Activated CD4-positive, alpha-beta T cell treated with anti-CD3 and anti-CD28 coated beads, Interleukin-2, amount 10 ng/mL, durations not matched to agents 7 days and 5 days (primary cell): ENCODE data around the gene CAPN2. TPM values are rescaled to one million over a fixed set of nuclear protein-coding genes. Genes with fewer than 3 reads are reported as not detected.
"Not testable (repeated sequence)": the region's sequence is repeated elsewhere in the genome, so short reads cannot be mapped to it uniquely, and the experiment has no call there.

Source experiments
- CTCF ChIA-PET: fragments of 350-600 bp; sonication (Branson Sonifier 250); formaldehyde crosslinking; loops from one replicate; lab custom pipeline; 2021; ENCODE audit warnings: antibody characterized with exemption; lab: Charles Lee
- POLR2A ChIA-PET: fragments of 350-600 bp; sonication (Branson Sonifier 250); formaldehyde crosslinking; loops from one replicate; lab custom pipeline; 2021; ENCODE audit warnings: antibody characterized with exemption; lab: Charles Lee
- DNase-seq: peaks from one replicate; pipeline ENCODE4 v3.0.0-alpha.2; 2020
- H3K27ac Mint-ChIP-seq: one replicate; pipeline ENCODE4 v1.8.0; 2021; ENCODE audit warnings: mild to moderate bottlenecking, moderate library complexity, mixed read lengths
- H3K27me3 Mint-ChIP-seq: one replicate; pipeline ENCODE4 v1.8.0; 2021; ENCODE audit warnings: mixed read lengths
- H3K36me3 Mint-ChIP-seq: one replicate; pipeline ENCODE4 v1.8.0; 2021; ENCODE audit warnings: low read depth, mixed read lengths
- H3K4me1 Mint-ChIP-seq: one replicate; pipeline ENCODE4 v1.8.0; 2021; ENCODE audit warnings: mixed read lengths
- H3K4me3 Mint-ChIP-seq: one replicate; pipeline ENCODE4 v1.8.0; 2021; ENCODE audit warnings: mild to moderate bottlenecking, moderate library complexity, mixed read lengths
- H3K9me3 Mint-ChIP-seq: one replicate; pipeline ENCODE4 v1.8.0; 2021; ENCODE audit warnings: mixed read lengths
- total RNA-seq, 2 experiments: library from RNA; stranded (reverse); gene quantifications; one replicate each; pipeline ENCODE4 v1.2.3, GENCODE V29; 2021

The CAPN2 gene
- total RNA-seq, 2 experiments from 2014 or later = 206 to 207 TPM

- no peaks in the 10 kb centered on the region for H3K27me3 Mint-ChIP-seq
- H3K27ac Mint-ChIP-seq = peak overlapping the region; percentile 88
- POLR2A ChIA-PET = no interaction called here
- H3K36me3 Mint-ChIP-seq = peaks cover 88% of the 10 kb centered on the region
- no peak overlapping the region for H3K4me3 Mint-ChIP-seq
- DNase-seq = no peak
- no peaks in the 10 kb centered on the region for H3K9me3 Mint-ChIP-seq
- CTCF ChIA-PET = interaction anchor here (0.6 to 3.0 kb wide), 6 partner anchors 9 to 105 kb away, joined by 3 to 13 read pairs (median 8); partner anchors contain the start of gene CAPN2
- peaks cover 81% of the 10 kb centered on the region for H3K4me1 Mint-ChIP-seq
These were observed 13.2 kb downstream of the CAPN2 start for GRCh38 chr1:223725578-223725977.

DNA sequence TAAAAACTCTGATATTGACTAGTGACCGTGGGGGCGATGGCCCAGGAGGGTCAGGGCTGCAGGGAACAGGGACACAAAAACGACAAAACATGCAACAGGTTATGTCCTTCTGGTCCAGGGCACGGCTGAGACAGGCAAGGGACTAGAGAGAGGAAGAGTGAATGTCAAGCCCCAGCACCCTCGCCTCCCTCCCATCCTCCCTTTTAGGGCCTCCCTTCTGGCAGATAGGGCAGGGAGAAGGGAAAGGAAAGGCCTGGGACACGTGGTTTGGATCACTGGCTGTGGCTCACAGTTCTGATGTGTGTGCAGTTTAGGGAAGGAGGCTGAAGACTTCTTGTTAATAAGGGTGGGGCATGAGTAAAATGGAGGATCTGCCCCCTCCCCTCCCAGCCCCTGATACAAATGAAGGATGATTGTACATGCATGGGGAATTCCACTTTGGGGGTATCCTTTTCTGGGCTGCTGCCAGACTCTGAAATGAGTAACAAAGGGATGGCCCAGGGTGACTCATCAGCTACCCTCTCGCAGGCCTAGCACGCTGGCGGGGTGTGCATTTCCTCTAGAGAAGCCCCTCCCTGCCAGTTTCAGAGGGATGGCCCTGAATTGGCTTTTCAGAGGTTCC is 14.2 kb downstream of the CAPN2 start:
- peaks cover 86% of the 10 kb centered on the region for H3K36me3 Mint-ChIP-seq
- POLR2A ChIA-PET = no interaction called here

GRCh38 chr1:223727541-223727940 is 15.2 kb downstream of the CAPN2 start:
- H3K4me3 Mint-ChIP-seq = peak overlapping the region; percentile 72

More for the DNA sequence above, 14.2 kb downstream of the CAPN2 start:
- Mint-ChIP-seq H3K9me3 (no peaks in the 10 kb centered on the region), H3K27me3 (no peaks in the 10 kb centered on the region), H3K4me1 (peaks cover 79% of the 10 kb centered on the region), H3K4me3 (peak overlapping the region; percentile 72), H3K27ac (peak overlapping the region; percentile 88)
- peak; percentile 88 for DNase-seq
- CTCF ChIA-PET = interaction anchor here (2.2 to 3.0 kb wide), 4 partner anchors 9 to 23 kb away, joined by 9 to 13 read pairs (median 10); partner anchors contain the start of gene CAPN2

GRCh38 chr1:223729906-223730305 is 17.6 kb downstream of the CAPN2 start:
- H3K9me3 Mint-ChIP-seq = no peaks in the 10 kb centered on the region
- POLR2A ChIA-PET = no interaction called here
- H3K4me1 Mint-ChIP-seq = peaks cover 76% of the 10 kb centered on the region
- no peak overlapping the region for H3K27ac Mint-ChIP-seq
- no peaks in the 10 kb centered on the region for H3K27me3 Mint-ChIP-seq
- DNase-seq = no peak
- H3K36me3 Mint-ChIP-seq = peaks cover 75% of the 10 kb centered on the region
- CTCF ChIA-PET = interaction anchor here (0.5 to 2.4 kb wide), 4 partner anchors 19 to 127 kb away, joined by 3 to 9 read pairs (median 4); no protein-coding TSS in a partner anchor
- no peak overlapping the region for H3K4me3 Mint-ChIP-seq

More at GRCh38 chr1:223727541-223727940, 15.2 kb downstream of the CAPN2 start:
- CTCF ChIA-PET = interaction anchor here (0.6 to 3.0 kb wide), 6 partner anchors 10 to 34 kb away, joined by 3 to 13 read pairs (median 9); partner anchors contain the start of gene CAPN2
- no peak for DNase-seq
- no peaks in the 10 kb centered on the region for H3K9me3 Mint-ChIP-seq
- H3K36me3 Mint-ChIP-seq = peaks cover 88% of the 10 kb centered on the region
- POLR2A ChIA-PET = no interaction called here
- peak overlapping the region; percentile 88 for H3K27ac Mint-ChIP-seq
- peaks cover 78% of the 10 kb centered on the region for H3K4me1 Mint-ChIP-seq
- H3K27me3 Mint-ChIP-seq = no peaks in the 10 kb centered on the region

DNA sequence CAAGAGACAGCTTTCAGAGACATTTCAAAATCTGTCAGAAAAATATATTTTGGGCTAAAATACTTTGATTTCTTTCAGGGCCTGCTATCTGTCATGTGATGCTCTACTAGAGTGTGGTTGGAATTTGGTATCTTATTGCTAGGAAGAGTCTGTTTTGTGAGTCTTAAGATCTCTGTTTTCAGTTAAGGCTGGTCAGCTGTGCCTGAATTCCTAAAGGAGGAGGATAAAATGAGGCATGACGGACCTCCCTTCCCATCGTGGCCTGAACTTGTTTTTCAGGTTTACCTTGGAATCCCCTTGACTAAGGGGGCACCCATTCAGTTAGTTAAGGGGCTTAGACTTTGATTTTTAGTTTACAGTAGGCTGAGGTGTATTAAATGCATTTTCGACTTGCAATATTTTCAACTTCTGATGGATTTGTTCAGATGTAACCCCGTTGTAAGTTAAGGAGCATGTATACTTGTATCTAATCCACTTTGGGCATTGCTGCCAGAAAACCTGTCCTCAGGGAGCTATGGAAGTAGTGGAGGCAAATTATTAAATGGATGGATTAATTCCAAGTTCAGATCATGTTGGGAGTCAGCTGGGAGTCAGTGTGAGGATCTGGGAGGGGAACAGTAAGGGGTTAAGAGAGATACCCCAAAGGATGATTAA is 18.3 kb downstream of the CAPN2 start:
- POLR2A ChIA-PET = no interaction called here
- no peak for DNase-seq
- CTCF ChIA-PET = interaction anchor here (0.5 to 2.4 kb wide), 4 partner anchors 19 to 126 kb away, joined by 3 to 9 read pairs (median 4); no protein-coding TSS in a partner anchor
- no peaks in the 10 kb centered on the region for H3K27me3 Mint-ChIP-seq
- no peak overlapping the region for H3K4me3 Mint-ChIP-seq
- H3K27ac Mint-ChIP-seq = no peak overlapping the region
- H3K36me3 Mint-ChIP-seq = peaks cover 71% of the 10 kb centered on the region
- peaks cover 71% of the 10 kb centered on the region for H3K4me1 Mint-ChIP-seq
- H3K9me3 Mint-ChIP-seq = no peaks in the 10 kb centered on the region

DNA sequence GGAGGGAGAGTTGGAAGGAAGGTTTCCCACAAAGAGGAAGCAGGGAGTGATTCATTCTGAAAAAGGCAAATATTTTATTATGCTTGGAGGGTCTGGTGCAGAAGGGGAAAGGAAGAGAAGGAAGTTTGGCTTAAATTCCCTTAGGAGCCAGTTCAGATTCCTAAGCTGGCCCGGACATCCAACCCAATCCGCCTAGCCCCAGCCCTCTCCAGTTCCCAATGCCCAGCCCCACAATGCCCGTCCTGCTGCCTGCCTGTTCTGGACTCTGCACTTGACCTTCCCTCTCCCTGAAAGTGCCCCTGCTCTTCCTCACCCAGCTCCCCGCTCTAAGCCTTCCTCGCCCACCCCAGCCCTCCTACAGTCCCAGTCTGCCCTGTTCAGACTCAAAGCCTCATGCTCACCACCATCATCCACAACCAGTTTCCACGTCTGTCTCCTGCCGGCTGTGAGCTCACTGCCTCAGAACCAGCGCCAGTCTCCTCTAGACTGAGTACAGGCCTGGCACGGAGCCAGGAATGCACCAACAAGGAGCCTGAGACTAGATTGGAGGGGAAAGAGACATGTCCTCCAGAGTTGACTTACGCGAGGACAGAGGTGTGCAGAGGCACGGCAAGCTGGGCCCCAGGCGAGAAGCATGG is 18.9 kb downstream of the CAPN2 start:
- peaks cover 65% of the 10 kb centered on the region for H3K4me1 Mint-ChIP-seq
- peaks cover 65% of the 10 kb centered on the region for H3K36me3 Mint-ChIP-seq
- no peaks in the 10 kb centered on the region for H3K27me3 Mint-ChIP-seq
- H3K27ac Mint-ChIP-seq = no peak overlapping the region
- CTCF ChIA-PET = interaction anchor here (1.0 to 2.4 kb wide), 3 partner anchors 18 to 29 kb away, joined by 3 to 9 read pairs (median 4); no protein-coding TSS in a partner anchor
- H3K9me3 Mint-ChIP-seq = no peaks in the 10 kb centered on the region
- no peak overlapping the region for H3K4me3 Mint-ChIP-seq
- DNase-seq = no peak
- POLR2A ChIA-PET = no interaction called here

DNA sequence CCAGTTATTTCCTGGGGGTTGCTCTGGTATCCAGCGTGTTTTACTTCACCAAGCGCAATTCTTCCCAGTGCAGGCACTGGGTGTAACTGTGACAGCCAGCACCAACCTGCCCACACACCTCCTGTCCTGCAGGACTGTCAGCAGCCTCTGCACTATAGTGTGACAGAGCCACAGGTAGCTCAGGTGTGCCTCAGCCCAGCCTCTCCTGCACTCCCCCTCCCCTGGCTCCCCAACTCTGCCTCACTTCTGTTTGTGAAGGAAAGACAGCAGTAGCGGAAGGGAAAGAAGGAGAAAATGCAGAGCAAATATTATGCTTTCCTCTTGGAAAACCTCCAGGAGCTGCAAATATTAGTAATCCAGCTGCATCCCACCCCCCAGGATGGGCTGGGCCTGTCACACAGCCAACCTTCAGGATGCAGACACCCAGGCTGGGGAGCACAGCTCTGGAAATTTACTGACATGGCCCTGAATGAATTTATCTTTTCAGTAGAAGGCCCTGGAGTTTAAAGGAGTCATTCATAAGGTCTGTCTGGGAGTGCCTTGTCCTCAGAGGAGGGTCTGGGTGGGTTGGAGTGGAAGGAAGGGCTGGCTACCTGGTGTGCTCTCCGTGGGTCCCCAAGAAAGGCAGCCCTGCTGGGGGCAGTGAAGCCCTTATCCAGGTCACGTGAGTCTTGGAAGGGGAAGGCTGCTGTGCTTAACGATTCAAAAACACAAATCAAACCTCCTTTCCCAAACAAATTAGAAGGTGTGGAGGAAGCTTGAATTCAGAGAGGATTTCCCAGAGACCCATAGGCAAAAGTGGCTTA is 20.9 kb downstream of the CAPN2 start:
- Mint-ChIP-seq H3K36me3 (peaks cover 46% of the 10 kb centered on the region), H3K4me3 (no peak overlapping the region), H3K9me3 (no peaks in the 10 kb centered on the region), H3K4me1 (peaks cover 47% of the 10 kb centered on the region), H3K27ac (peak overlapping the region; percentile 36), H3K27me3 (no peaks in the 10 kb centered on the region)
- ChIA-PET POLR2A (no interaction called here), CTCF (interaction anchor here (0.8 to 1.5 kb wide), 5 partner anchors 12 to 32 kb away, joined by 3 to 5 read pairs (median 3); no protein-coding TSS in a partner anchor)
- no peak for DNase-seq

DNA sequence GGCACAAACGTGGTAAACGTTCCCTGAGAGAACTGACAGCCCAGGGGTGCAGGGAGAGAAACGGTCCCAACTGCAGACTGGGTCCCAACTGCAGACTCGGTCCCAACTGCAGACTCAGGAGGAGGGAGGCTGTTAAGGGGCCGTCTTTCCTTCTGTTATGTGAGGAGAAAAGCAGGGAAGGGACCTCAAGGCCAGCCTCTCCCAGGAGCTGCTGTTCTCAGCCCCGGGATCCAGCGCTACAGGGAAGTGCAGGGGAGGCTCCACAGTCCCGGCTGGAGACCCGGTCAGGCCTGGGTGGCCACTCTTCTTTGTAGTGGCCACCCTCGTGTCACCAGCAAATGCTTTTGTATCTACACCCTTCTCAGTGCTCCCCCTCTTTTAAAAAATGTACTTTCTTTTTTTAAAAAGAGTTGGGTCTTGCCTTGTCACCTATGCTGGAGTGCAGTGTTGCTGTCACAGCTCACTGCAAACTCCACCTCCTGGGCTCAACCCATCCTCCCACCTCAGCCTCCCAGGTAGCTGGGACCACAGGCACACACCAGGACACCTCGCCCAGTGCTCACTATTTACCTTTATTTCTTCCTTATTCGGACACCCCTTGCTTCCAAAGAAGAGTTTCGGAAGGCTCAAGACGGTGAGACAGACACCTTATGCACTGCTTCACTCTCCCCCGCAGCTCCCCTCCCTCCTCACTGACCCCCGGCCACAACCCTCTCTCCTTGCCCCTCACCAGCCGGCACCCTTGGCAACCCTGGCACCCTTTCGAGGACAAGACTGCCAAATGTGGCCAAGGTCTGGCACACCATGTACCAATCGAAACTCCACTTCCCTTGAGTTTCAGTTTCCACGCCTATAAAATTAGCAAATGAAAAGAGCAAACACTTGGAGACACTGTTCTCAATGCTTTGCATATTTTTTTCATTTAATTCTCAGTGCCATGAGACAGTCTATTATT is 21.8 kb downstream of the CAPN2 start:
- Mint-ChIP-seq H3K4me3 (no peak overlapping the region), H3K9me3 (no peaks in the 10 kb centered on the region), H3K27ac (peak overlapping the region; percentile 50), H3K36me3 (peaks cover 42% of the 10 kb centered on the region), H3K27me3 (no peaks in the 10 kb centered on the region), H3K4me1 (peaks cover 40% of the 10 kb centered on the region)
- CTCF ChIA-PET = interaction anchor here (0.8 to 1.5 kb wide), 3 partner anchors 13 to 37 kb away, joined by 3 to 5 read pairs (median 3); no protein-coding TSS in a partner anchor
- POLR2A ChIA-PET = no interaction called here
- DNase-seq = no peak

DNA sequence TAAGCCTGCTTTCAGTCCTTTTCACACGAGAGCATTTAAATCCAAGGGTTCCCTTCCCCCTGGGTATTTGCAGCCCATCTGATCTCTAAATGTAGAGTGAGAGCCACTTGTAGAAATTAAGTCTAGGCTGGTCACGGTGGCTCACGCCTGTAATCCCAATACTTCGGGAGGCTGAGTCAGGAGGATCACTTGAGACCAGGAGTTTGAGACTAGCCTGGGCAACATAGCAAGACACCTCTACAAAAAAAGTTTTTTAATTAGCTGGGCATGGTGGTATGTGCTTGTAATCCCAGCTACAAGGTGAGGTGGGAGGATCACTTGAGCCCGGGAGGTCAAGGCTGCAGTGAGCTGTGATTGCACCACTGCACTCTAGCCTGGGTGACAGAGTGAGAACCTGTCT is 24.3 kb downstream of the CAPN2 start:
- H3K27me3 Mint-ChIP-seq, POLR2A ChIA-PET: not testable (repeated sequence)
- peak overlapping the region; percentile 9 for H3K27ac Mint-ChIP-seq

DNA sequence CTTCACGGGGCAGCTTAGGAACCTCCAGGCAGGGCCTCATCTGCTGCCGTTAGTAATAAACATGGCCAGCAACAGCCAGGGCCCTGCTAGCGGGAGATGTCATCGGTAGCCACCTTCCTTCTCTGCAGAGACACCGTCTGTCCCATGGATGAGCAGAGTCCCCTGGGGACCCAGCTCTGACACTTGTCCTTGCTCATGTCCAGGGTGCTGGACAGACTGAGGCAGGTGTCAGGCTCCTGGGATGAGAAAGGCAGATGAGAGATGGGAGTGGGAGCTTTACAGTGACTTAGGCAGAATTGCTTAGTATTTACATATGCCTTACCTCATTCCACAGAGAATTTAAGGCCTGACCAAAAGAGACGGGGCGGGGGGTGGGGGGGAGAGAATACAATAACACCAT is 25.0 kb downstream of the CAPN2 start:
- peaks cover 23% of the 10 kb centered on the region for H3K4me1 Mint-ChIP-seq
- no peak overlapping the region for H3K27ac Mint-ChIP-seq
- CTCF ChIA-PET = interaction anchor here (0.9 to 1.5 kb wide), 4 partner anchors 9 to 39 kb away, joined by 3 to 13 read pairs (median 4); no protein-coding TSS in a partner anchor
- H3K27me3 Mint-ChIP-seq = no peaks in the 10 kb centered on the region
- DNase-seq = no peak
- no peak overlapping the region for H3K4me3 Mint-ChIP-seq
- no peaks in the 10 kb centered on the region for H3K9me3 Mint-ChIP-seq
- peaks cover 30% of the 10 kb centered on the region for H3K36me3 Mint-ChIP-seq
- POLR2A ChIA-PET = interaction anchor here (0.6 kb wide), 1 partner anchor 697 kb away, joined by 3 read pairs; the partner anchor contains the start of gene WDR26

More for the DNA sequence above, 24.3 kb downstream of the CAPN2 start:
- H3K4me1 Mint-ChIP-seq = peaks cover 24% of the 10 kb centered on the region
- not testable (repeated sequence) for H3K4me3 Mint-ChIP-seq, DNase-seq, H3K9me3 Mint-ChIP-seq
- peaks cover 35% of the 10 kb centered on the region for H3K36me3 Mint-ChIP-seq
- CTCF ChIA-PET = interaction anchor here (0.9 to 1.3 kb wide), 2 partner anchors 9 to 12 kb away, joined by 3 to 4 read pairs; no protein-coding TSS in a partner anchor
